ENCODE results near the gene SRSF10.
"Not testable (repeated sequence)": the region's sequence is repeated elsewhere in the genome, so short reads cannot be mapped to it uniquely, and the experiment has no call there.

Gene SRSF10

DNA sequence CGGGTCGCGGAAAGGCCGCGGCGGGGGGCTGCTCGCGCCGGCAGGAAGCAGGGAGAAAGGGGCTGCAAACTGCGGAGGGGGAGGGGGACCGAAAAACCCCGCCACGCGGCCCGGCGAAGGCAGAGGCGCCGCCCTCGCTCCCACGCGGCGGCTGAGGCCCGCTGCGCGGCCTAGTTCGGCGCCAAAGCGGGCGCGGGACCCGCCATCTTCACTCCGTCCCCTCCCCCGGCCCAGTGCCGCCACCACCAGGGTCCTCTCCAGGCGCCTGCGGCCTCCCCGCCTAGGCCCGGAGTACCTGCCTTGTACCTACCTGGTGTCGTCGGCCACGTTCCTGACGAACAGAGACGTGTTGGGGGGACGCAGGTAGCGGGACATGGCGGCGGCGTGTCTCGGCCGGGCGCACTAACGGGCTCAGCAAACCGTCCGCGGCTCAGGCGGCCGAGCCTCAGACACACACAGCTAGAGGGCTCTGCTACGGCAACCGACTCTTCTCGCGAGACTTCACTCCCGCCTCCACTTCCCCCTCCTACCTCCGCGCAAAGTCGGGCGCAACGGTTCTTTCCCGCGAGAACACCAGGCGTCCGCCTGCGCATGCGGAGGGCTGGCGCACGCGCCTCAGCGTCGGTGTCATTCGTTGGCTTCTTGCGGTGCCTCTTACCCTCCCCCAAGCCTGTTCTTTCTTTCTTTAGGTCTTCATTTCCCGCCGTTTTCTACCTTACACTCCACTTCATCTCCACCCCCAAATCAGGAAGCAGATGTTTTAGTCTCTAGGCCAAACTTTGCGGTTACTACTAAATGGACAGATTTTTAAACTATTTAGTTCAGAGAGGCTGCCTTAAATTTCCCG, at the start of gene SRSF10:
Gene SRSF10, minus strand, starts transcription at position 447 of the 847 bp plus-strand sequence. Its CDS starts 72 bp downstream, at position 375.
- peak; percentile 99 for DNase-seq

DNA sequence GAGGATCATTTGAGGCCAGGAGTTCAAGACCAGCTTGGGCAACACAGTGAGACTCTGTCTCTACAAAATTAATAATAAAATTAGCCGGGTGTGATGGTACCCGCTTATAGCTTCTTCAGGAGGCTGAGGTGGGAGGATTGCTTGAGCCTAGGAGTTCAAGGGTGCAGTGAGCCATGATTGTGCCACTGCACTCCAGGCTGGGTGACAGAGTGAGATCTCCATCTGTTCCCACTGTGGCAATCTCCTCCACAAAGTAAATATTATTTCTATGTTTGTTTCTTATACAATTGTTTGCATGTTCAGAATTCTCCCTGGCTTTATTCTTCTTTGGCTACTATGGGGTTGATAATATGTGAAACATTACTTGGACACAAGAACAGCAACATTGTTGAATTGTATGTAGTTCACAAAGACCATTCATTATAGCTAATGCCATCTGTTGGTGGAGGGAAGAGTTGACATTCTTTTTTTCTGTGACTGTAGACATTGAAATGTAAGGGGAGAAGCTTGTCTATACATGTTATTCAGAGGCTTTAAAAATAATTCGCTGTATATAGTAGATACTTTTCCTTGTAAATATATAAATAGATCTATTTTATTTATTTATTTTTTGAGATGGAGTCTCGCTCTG, 47.8 kb upstream of the SRSF10 start:
- peak; percentile 79 for DNase-seq

GRCh38 chr1:24022581-24023361, 42.6 kb upstream of the SRSF10 start:
- no peak for DNase-seq

DNA sequence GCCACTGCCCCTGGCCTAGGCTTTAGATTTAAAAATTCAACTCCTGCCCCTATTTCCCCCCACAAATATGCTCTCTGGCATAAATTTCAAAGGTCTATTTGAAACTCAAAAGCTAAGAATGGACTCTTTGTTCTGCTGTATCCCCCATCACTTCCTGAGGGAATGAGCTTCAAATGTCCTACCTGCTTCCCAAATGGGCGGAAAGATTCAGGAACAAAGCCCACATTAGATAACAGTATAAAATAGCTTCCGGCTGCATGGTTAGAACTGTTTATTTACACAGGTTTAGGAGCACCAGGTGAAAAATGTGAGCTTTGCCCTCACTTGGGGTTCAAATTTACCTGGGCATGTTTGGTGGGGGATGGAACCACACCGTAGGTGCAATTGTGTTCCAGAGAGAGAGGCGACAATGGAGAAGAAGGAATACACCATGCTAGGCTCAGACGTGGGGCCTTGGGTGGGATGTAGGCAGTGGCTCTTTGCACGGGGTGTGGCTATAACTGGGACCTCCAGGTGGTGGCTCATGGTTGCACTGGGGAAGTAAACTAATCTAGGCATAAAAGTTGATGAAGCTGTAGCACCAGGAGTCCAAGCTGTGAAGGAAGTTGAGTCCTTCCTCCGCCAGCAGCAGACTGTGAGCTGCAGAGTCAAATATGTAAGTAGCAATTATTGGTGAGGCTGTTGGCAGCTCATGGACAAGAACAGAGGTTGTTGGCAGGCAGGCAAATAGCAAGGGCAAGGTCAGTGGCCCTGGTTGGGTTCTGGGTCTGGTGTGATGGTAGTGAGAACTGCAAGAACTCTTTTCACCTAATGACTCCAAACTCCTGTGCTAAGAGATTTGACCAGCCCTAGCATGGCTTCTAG, 41.5 kb upstream of the SRSF10 start:
- no peak for DNase-seq

DNA sequence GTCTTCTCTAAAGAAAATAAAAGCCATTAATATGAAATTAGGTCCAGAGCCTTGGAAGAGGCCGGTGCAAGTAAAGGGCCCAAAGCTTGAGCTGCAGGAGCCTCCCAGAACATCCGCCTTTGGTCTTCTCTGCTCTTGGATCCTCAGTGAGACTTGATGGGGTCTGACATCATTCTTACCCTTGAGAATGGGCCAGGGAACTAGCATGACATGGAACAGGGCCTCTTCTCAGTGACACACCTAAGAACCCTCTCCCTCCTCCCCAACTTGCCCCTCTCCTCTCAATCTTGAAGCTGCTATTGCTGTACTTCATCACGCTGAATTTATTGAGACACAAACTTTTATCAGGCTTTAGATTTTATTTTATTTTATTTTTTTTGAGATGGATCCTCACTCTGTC, 40.3 kb upstream of the SRSF10 start:
- no peak for DNase-seq

DNA sequence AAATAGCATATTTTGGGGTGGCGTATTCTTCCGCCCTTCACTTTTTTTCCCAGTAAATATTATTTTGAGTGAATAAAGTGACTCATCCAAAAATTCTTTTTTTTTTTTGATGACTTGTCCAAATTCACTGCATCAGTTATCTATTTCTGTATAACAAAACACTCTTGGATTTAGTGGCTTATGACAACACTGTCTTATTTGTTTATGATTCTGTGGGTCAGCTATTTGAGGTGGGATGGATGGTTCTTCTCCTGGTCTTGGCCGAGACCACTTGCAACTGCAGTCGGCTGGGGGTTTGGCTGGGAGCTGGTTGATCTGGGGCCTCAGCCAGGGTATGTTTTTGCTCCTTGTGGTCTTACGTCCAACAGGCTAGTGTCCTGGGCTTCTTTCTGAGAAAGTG, 39.9 kb upstream of the SRSF10 start:
- DNase-seq, result no peak

GRCh38 chr1:24018611-24019580, 38.8 kb upstream of the SRSF10 start:
- peak; percentile 37 for DNase-seq

GRCh38 chr1:24015221-24016210, 35.4 kb upstream of the SRSF10 start:
- DNase-seq, result no peak

GRCh38 chr1:24012878-24013277, 32.8 kb upstream of the SRSF10 start:
- not testable (repeated sequence) for DNase-seq

DNA sequence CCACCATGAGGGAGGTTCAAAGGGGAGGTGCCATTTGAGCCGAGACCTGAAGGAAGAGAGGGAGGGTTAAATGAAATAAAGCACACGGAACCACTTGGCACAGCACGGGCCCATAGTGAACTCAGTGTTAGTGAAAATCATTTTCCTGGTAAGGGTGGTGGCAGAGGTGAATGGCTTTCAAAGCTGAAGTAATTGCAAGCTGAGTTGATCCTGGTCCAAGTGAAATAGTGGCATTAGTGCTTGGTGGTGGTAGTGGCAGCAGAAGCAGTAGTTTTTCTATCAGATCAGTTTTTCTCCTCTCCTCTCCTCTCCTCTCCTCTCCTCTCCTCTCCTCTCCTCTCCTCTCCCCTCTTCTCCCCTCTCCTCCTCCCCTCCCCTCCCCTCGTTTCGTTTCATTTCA, 30.5 kb upstream of the SRSF10 start:
- DNase-seq, result no peak

DNA sequence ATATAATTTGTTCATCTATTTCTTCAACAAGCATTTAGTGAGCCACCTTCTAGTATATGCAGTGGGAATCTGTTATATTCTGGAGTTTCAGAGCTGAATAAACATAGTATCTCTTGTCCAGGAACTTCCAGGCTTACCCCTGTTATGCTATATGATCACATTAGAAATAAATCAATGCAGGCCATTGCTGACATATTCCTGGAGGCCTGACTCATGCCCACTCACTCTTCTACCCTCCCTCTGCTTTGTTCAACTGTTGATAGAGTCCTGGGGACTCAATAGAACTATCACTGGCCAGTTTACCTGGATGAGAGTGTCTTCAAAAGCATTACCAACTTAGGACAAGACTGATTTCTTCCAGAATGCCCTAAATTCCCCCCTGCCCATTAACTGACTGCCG, 29.3 kb upstream of the SRSF10 start:
- no peak for DNase-seq

DNA sequence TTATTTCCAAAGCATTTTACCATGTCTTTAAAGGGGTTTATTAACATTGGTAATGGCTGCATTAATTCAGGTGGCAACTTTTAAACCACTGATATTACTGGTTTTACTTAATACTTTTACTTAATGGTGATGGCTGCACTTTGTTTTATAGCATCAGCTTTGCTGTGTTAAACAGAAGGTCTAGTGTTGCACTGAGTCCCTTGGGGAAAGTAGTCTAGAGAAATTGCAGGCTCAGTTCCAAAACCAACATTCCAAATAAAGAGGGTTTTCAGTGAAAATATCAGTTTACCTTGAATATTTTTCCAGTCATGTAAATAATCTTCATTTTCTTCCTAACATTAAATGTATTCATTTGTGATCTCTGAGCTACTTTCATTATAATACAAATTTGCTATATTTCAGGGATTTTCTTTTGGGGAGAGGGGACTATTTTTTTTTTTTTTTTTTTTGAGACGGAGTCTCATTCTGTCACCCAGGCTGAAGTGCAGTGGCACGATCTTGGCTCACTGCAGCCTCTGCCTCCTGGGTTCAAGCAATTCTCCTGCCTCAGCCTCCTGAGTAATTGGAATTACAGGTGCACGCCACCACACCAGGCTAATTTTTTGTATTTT, 28.6 kb upstream of the SRSF10 start:
- not testable (repeated sequence) for DNase-seq

GRCh38 chr1:24007079-24007478, 27.0 kb upstream of the SRSF10 start:
- no peak for DNase-seq

DNA sequence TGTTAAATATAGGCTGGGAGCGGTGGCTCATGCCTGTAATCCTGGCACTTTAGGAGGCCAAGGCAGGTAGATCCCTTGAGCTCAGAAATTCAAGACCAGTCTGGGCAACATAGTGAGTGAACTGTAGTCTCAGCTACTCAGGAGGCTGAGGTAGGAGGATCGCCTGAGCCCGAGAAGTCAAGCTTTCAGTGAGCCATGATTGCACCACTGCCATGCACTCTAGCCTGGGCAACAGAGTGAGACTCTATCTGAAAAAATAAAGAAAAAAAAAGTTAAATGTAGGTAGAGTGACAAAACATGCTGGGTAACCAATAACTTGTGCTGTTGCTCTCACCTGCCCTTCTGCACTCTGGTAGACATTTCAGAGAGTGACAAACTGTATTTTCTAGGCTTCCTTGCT, 25.0 kb upstream of the SRSF10 start:
- DNase-seq, result no peak

DNA sequence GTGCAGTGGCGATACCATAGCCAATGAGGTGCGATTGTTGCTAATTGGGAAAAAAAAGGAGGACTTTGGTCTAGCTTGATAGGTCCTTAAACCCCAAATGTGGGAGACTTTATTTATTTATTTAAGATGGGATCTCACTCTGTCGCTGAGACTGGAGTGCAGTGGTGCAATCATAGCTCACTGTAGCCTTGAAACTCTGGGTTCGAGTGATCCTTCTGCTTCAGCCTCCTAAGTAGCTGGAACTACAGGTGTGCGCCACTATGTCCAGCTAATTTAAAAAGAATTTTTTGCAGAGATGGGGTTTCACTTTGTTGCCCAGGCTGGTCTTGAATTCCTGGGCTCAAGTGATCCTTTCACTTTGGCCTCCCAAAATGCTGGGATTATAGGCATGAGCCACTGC, 24.0 kb upstream of the SRSF10 start:
- no peak for DNase-seq

GRCh38 chr1:24003331-24003972, 23.3 kb upstream of the SRSF10 start:
- DNase-seq, result no peak

- DNase-seq, result no peak
Measured at GRCh38 chr1:24002695-24003094, 22.6 kb upstream of the SRSF10 start.

DNA sequence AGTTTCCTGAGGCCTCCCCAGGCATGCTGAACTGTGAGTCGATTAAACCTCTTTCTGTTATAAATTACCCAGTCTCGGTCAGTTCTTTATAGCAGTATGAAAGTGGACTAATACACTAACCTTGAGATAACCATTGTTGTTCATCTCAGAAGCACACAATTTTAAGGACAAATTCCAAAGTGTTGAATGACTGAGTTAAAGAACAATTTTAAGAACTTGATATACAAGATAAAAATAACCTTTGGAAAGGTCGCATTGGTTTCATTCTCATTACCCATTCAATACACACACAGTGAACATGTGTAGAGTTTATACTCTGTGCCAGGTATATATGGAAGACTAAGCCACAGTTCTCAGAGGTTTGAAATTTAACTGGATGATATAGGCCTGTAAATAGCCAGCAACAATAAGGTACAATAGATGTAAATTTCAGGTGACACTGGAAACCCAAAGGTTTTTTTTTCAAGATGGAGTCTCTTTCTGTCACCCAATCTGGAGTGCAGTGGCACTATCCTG, 19.1 kb upstream of the SRSF10 start:
- no peak for DNase-seq

DNA sequence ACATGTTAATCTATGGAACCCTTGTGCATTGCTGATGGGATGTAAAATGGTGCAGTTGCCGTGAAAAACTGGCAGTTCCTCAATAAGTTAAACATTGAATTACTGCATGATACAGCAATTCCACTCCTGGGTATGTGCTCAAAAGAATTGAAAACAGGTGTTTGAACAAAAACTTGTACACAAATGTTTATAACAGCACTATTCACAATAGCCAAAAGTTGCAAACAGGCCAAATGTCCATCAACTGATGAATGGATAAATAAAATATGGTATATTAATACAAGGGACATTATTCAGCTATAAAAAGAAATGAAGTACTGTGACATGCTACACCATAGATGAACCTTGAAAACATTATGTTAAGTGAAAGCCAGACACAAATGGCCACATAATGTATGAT, 17.7 kb upstream of the SRSF10 start:
- DNase-seq, result no peak
